Stimulated activated CD8-positive, alpha-beta memory T cell treated with anti-CD3 and anti-CD28 coated beads, Interleukin-7, amount 100 ng/mL, for 24 hours (primary cell): Measurements from ENCODE around the gene RAI14.
A peak's percentile ranks its signal among the peaks of the same experiment; 100 is the strongest.
"Not testable (repeated sequence)": the region's sequence is repeated elsewhere in the genome, so short reads cannot be mapped to it uniquely, and the experiment has no call there.

ENCODE experiments used
- DNase-seq: peaks from one replicate; pipeline ENCODE4 v3.0.0-alpha.2; 2020; ENCODE audit warnings: low read depth

Gene RAI14

DNA sequence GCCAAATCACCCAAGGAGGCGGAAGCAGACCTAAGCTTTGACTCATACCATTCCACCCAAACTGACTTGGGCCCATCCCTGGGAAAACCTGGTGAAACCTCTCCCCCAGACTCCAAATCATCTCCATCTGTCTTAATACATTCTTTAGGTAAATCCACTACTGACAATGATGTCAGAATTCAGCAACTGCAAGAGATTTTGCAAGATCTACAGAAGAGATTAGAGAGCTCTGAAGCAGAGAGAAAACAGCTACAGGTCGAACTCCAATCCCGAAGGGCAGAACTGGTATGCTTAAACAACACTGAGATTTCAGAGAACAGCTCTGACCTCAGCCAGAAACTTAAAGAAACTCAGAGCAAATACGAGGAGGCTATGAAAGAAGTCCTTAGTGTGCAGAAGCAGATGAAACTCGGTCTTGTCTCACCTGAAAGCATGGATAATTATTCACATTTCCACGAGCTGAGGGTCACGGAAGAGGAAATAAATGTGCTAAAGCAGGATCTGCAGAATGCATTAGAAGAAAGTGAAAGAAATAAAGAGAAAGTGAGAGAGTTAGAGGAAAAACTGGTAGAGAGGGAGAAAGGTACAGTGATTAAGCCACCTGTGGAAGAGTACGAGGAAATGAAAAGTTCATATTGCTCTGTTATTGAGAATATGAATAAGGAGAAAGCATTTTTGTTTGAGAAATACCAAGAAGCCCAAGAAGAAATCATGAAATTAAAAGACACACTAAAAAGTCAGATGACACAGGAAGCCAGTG is 167.0 kb downstream of the RAI14 start:
- no peak for DNase-seq

DNA sequence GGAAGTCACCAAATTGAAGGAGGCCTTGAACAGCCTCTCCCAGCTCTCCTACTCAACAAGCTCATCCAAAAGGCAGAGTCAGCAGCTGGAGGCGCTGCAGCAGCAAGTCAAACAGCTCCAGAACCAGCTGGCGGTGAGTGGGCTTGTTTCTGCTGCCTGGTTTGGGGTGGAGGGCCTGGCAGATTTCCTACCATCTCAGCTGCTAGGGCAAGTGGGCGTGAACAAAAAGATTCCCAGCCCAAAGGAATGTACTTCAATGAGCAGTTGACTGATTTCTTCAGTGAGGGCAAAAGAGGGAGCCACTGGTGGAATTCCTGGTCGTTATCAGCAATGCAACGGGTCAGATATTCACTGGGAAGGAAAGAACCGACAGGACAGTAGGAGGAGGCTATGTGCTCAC is 170.2 kb downstream of the RAI14 start:
- no peak for DNase-seq

DNA sequence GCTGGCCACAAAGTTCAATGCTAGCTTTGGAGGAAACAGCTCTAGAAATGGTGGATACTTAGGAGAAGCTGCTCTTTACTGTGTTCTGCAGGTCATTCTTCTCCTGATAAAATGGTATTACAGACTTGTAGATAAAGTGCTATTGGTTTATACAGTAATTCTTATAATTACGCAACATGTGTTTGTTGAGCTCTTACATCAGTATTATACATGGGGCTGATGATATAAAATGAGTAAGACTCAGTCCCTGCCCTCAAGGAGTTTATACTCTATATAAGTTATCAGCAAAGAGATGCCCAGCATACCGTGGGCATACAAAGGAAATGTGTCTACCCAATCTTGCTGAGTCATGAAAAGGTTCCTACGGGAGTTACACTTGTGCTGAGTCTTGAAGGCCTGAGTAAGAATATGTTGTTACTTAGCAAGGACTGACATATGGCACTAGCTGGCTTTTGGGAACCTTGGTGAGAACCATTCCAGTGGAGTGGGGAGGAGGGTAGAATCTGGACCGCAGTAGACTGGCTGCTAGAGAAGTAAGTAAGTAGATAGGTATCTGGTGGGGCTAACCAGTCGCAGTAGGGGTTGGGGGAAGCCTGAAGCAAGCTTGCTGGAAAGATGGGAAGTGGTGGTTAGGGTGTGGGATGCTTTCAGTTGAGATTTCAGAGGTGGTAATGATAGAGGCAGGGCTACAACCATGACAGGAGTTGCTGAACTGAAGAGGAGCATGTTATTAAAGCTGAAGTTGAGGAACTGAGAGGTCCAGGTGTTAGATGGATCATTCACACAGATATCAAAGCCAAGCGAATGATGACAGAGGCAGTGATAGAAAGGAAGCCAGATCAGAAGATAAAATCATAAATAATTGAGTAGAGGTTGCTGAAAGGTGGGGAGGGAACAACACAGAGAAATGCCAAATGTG is 171.7 kb downstream of the RAI14 start:
- DNase-seq = no peak

DNA sequence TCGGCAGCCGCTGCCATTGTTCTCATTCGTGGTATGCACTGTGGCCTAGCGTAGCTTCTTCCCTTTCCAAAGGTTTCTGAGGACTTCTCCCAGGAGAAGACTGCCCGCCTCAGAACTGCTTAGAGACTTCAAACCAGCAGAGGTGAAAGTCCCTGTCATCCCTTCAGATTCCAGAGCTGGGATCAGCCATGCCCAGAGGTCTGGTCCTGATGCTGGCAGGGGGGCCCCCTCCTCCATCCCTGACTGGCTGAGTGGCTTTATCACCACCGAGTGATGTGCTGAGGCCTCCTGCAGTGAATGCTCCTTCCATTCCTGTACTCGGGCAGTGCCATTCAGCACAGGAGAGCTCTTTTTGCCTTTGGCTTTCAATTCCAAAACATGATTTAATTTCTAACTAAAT is 174.7 kb downstream of the RAI14 start:
- not testable (repeated sequence) for DNase-seq

DNA sequence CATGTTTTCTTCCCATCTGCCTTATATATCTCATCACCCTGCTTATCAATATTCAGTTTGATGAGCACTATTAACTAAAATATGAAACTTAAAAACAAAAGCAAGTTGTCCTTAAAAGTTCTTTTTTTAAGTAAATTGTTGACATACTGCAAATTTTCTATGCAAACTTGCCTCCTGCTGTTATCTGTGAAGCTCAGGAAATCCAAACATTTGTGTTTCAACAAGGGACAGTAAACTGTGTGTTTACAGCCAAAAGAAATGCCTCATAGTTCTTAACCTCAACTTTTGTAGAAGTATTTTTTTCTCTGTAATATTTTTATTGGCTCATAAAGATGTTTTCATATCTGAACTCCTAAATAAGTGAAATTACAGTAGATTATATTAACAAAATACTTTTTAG is 175.2 kb downstream of the RAI14 start:
- no peak for DNase-seq

DNA sequence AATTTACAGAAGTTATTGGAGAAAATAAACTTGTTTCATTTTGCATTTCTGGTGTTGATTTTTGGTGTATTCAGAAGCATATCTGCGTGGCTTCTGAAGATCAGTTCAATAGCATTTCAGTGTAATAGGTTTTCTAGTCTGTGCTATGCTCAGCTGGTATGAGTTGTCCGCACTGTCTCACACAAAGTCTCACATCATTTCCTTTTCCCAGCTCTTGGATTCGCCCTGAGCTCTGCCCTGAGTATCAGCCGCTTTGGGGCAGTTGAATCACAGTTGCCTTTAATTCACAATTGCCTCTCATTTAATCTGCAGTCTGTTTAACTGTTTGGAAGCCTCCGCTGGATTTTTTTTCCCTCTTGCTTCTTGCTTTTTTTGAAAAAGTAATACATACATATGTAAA is 176.4 kb downstream of the RAI14 start:
- no peak for DNase-seq

DNA sequence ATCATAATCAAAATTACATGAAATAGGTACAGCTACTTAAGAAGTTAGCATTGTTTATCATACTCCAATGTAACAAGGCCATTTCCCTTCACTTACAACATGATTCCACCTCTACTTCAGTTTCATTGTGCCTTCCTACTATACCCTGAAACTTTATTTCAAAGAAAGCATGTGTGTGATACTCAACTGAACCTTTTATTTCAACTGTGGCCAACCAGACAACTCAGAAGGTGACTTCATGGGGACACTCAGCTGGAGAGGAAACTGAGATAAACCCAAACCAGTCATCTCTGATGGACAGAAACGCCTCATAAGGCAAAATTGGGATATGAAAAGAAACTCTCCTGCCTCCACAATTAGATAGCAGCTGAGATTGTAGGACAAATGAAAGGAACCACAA is 177.0 kb downstream of the RAI14 start:
- no peak for DNase-seq

DNA sequence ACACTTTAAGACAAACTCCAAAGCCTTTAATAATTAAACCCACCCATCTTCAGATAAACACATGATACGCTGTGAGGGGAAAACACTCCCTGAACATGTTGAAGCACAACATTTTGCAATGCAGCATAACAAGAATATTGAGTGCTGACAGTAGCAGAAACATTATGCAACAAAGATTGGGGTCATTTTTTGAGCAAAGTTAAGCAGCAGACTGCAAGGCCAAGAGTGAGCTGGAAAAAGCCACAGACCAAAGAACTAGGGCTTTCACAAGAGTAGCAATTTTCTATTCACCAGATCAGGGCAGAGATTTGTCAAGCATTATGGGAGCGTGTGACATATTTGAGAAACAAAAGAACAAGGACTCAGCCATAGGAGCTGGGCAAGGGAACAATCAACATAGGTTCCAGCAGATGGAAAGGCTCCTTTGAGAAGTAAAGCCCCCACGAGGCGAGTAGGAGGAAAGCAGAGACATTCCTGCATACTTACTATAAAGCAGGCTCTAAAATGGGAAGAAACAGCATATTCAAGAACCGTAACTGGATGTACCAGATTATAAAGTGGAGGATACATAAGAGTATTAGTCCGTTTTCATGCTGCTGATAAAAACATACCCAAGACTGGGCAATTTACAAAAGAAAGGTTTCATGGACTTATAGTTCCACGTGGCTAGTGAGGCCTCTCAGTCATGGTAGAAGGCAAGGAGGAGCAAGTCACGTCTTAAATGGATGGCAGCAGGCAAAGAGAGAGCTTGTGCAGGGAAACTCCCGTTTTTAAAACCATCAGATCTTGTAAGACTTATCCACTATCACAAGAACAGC is 178.1 kb downstream of the RAI14 start:
- DNase-seq = no peak

DNA sequence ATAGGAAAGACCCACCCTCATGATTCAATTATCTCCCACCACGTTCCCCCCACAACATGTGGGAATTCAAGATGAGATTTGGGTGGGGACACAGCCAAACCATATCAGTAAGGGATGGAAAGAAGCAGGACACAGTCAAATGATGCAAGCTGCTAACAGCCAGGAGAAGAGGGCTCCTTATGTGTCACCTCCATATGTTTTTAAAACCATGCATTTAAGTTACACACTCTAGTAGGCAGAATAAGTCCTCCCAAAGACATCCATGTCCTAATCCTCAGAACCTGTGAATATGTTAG is 178.6 kb downstream of the RAI14 start:
- no peak for DNase-seq

DNA sequence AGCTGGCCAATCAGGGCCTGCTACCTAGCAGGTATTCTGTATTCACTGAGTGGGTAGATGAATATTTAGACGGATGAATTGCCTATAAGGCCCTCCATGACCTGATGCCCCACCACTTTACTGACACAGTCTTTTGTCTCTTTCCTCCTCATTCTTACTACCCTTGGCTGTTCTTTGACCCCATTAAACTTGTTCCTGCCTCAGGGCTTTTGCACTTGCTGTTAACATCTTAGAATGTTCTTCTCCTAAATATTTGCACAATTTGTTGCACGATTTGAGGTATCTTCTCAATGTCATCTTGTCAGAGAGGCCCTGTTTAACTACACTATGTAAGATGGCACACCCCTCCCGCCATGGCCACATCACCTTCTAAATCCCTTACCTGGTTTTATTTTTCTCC is 179.5 kb downstream of the RAI14 start:
- no peak for DNase-seq

DNA sequence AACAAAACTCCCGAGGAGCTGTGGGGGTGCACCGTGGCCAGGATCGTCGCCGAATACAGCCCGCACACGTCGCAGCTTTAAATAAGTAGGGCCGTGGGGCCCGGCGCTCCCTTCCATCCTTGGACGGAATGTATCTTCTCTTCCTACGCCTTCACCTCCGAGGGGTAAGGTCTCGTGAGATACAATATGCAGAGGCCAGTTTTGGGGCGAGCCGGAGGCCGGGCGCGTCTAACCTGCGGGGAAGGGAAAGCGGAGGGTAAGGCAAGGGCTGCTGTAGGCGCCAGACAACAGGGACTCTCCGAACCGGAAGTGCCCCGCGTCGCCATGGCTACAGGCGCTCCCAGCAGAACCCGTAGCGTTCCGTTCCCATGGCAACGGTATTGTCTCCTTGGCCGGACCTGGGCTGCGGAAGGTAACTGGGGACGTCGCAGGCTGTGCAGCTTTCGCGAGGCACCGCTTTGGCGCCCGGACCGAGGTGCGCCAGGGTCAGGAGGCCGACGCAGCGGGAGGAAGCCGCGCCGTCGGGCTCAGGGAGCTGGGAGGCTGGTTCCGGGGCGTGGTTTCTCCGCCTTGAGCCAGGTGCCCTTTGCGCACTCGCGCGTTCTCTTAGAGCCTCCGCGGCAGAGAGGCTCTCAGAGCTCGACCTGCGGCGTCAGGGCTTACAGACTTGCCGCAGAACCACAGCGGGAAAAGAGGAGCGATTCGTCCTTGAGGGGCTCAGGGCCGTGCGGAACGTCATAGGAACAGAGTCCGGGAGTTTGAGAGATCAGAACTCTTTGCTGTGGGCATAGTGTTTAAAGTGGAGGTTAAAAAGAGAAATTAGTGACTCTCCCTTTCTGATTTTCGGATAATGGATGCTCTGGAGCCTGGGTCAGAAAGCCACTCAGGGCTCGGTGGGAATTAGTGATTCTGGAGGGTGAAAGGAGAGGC is 182.9 kb downstream of the RAI14 start, which contains the start of gene TTC23L:
TTC23L (plus strand) TSS at position 380 of the 930 bp plus-strand sequence. CDS start 1,508 bp downstream, outside the sequence.
- DNase-seq = peak; percentile 70

DNA sequence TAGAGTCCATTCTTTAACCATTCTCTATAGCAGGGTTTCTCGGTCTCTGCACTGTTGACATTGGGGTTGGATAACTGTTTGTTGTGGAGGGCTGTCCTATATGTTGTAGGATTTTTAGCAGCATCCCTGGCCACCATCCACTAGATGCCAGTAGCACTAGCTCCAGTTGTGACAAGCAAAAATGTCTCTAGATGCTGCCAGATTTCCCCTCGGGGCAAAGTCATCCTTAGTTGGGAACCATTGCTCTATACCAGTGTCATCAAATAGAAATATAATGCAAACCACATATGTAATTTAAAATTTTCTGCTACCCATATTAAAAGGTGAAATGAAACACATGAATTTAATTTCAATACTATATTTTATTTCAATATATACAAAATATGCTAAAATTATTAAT is 185.7 kb downstream of the RAI14 start:
- no peak for DNase-seq

DNA sequence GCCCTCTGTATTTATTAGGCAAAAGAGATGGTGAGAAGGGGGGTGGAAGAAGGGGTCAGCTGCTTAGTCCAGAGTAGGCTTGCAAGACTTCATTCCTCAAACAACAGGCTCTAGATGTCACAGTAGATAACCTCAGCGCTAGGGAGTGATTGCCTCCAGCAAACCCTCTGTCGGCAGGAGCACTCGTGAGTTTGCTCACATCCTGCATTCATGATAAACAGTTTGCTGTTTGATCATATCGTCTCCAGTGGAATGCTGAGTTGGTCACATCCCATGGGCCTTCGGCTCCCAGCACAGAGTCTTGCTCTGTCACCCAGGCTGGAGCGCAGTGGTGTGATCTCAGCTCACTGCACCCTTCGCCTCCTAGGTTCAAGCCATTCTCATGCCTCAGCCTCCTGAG is 186.4 kb downstream of the RAI14 start:
- DNase-seq = no peak

DNA sequence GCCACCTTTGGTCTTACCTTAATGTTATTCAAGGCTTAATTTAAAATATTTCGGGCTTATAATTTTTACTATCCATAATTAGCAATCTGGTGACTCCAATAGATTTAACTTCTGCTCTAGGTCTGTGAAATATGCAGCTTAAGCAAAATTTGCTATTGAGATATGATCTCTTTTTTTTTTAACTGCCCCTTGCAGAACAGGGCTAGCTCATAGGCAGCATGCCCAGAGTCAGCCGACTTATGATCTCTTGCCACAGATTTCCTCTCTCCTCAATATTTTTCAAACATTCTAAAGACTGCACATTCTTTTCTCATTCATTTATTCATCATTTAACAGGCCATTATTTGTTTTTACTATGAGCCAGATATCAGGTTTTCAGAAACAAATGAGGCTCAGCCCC is 187.4 kb downstream of the RAI14 start:
- DNase-seq = no peak

DNA sequence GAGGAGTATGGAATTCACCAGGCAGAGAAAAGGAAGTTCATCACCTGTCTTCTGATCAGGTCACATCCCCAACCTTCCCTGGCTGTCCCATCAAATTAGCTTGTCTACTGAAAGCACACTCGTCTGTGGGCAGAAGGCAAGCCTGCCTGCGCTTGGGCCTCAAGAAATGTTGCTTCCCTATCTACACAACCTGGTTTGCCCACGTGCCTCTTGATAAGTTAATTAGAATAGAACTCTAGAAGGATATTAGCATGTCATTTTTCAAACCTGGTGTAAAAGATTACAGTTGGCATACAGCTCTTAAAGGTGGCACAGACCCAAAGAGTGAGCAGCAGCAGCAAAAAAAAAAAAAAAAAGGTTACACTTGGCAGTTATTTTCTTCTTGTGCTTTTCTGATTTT is 188.0 kb downstream of the RAI14 start:
- DNase-seq = no peak

DNA sequence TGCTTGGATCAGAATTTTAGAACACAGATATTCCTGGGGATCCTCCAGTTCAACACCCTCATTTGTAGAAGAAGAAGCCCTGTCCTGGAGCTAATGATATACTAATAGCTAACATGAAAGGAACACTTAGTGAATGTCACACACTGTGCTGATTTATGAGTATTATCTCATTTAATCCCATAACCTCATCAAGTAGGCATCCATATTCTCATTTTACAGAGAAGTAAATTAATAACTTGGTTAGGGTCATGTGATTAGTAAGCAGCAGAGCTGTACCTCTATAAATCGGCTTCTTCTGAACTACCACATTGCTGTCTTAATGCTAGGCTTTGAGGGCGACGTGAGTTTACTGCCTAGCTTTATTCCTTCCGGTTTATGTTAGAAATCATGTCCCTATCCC is 188.9 kb downstream of the RAI14 start:
- no peak for DNase-seq

DNA sequence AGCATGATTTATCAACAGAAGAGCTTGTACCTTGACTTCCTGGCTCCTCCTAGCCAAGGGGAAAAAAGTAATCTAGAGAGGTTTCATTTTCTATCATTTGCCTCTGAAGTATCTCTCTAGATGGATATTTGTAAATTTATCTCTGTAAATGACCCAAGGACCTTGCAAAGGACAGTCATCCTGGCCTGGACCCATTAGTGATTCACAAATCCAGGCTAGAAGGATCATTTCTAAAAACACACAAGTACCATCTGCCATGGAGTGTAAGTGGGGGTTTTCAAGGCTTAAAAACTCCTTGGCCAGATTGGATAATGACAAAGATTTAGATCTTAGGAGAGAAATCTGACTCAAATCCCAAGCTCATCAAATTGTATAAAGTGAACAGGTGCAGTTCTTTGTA is 190.9 kb downstream of the RAI14 start:
- DNase-seq = no peak

DNA sequence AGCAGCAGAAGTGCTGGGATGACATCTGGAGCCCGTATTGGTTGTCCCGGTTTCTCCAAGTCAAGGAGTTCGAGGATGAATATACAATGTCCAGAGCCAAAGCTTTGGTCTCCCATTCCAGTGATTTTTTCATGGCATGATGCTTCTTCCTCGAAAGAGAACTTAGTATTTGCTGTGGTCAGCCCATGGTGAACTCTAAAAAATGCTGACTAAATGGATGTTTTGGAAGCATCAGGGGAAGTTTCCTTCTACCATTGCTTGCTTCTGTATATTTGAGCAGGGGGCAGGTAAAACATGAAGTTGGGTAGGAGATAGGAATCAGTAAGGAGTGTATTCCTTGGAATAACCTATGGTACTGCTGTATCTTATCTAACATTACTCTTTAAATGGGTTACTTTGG is 191.4 kb downstream of the RAI14 start:
- no peak for DNase-seq

DNA sequence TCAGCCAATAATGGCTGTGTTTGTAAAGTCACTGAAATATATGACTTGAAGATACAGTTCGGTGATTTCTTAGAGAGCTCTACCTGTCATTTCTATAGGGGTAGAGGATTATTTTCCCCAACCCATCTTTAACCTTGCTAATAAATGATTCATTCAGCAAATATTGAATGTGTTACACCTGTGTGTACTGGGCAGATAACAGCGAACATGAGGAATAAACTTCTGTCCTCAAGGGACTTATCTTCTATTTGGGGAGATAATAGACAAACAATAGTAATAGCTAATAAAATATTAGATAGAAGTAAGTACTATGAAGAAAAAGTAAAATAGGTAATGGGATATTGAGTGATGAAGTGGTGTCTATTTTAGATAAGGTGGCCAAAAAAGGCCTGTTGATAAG is 192.1 kb downstream of the RAI14 start:
- DNase-seq = no peak

DNA sequence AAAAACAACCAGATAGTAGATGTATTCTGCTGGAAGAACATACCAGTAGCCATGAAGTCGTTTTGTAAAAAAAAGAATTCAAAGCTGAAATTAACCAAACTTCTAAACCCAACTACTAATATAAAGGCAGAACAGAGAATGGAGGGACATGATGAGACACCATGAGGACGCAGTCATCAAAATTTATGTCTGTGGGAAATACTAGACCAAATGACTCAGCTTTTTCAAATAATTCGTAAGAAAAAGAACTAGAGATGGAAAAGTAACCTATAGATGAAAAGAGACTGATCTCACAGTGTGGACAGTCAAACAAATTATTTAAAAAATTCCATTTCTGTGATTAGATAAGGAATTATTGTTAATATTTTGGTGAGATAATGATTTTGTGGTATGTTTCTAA is 193.1 kb downstream of the RAI14 start:
- DNase-seq = no peak

DNA sequence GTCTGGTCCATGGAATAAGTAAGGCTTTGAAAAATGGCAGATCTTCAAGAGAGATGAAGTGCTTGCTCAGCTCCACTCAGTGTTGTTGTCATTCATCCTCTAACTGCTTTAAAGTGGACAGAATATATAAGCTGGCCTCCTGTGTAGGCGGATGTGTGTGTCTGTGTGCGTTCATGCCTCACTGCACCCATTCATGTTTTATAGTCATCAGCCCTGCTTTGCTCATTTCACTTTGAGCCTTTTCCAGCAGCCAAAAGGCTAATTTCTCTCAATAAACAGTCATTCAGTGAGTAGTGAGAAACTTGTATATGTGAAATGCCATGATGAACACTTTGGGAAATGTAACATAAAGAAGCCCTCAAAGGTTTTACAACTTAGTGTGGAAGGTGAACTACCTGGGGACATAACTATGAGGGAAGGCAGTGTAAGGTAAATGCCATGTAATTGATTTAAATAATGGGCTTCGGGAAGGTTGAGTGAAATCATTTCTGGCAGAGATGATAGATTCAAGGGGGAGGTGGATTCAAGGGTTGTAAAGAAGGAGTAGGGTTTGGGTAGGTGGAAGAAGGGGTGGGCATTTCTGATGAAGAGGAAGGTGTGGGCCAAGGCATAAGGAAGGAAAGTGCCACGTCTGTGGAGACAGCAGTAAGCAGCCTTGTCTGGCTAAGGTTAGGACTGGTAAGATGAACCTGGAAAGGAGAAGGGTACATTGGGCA is 198.5 kb downstream of the RAI14 start:
- no peak for DNase-seq
